ENCODE data around the gene FKBP5.
A peak's percentile ranks its signal among the peaks of the same experiment; 100 is the strongest.
"Not testable (repeated sequence)": the region's sequence is repeated elsewhere in the genome, so short reads cannot be mapped to it uniquely, and the experiment has no call there.

FKBP5 gene

GRCh38 chr6:35583893-35584688, 104.6 kb downstream of the FKBP5 start:
- peak; percentile 43 for DNase-seq

GRCh38 chr6:35582315-35582714, 106.4 kb downstream of the FKBP5 start:
- DNase-seq = no peak

GRCh38 chr6:35581633-35582032, 107.1 kb downstream of the FKBP5 start:
- DNase-seq = no peak

- DNase-seq = no peak
Observed at GRCh38 chr6:35580836-35581235, 107.9 kb downstream of the FKBP5 start.

DNA sequence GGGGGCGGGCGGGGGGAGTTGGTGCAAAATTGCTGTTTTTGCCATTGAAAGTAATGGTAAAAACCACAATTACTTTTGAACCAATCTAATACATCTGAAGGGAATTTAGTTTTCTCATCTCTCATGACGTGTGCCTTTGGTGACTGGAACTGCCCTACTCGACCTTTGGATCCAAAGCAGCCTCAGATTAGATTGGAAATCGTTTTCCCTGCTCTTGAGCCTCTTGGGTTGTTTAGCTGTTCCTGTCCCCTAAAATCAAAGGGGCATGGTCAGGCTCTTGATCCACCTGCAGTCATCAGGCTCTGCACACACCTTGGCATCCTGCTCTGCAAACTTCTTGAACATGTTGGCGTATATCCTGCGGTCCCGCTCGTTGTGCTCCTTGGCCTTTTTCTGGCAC, 112.0 kb downstream of the FKBP5 start:
- no peak for DNase-seq

- no peak for DNase-seq
Observed at GRCh38 chr6:35573495-35574110, 115.1 kb downstream of the FKBP5 start.

DNA sequence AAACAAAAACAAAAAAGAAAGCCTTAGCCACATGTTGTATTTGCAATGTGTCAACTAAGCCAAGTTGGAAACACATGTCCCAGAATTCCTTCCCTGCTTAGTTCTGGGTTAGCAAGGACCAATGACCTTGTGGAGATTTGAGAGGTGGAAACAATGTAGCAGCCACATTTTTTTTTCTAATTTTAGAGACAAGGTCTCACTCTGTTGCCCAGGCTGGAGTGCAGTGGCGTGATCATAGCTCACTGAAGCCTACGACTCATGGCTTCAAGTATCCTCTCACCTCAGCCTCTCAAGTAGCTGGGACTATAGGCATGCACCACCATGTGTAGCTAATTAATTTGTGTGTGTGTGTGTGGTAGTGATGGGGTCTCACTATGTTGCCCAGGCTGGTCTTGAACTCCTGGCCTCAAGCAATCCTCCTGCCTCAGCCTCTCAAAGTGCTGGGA, 117.8 kb downstream of the FKBP5 start:
- not testable (repeated sequence) for DNase-seq

DNA sequence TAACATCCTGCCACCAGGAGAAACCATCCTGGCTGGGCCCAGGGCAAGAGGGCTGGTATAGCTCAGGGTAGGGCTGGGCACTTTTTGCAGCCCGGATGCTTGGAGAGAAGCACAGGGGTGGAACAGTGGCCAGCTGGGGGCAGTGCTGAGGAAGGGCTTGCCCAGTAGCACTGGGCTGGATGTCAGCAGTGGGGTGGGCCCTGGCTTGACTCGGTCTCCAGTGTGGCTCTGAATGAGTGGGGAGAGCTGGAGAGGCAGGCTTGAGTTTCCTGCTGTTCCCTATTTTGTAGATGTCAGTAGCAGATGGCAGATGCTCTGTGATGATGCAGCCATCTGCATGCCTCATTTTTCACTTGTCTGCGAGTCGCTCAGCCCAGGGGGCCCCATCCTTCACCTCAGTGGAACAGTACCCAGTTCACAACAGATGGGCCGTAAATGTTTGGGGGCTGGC, 119.7 kb downstream of the FKBP5 start:
- DNase-seq = no peak

GRCh38 chr6:35566794-35567193, 121.9 kb downstream of the FKBP5 start:
- DNase-seq = no peak

DNA sequence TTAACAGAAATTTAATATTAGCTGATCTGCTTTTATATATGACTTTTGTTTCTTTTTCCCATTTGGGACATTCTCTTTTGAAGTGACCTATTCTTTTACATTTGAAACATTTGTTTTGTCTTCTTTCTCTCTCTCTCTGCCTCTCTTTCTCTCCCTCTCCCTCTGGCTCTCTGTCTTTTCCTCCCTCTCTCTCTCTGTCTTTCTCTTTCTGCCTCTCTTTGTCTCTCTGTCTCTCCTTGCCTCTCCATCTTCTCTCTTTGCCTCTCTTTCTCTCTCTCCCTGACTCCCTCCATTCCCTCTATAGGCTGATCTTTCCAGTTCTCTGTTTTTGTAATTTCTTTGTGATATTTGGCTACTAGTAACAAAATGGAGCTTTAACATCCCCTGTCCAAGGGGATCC, 124.0 kb downstream of the FKBP5 start:
- DNase-seq = no peak

DNA sequence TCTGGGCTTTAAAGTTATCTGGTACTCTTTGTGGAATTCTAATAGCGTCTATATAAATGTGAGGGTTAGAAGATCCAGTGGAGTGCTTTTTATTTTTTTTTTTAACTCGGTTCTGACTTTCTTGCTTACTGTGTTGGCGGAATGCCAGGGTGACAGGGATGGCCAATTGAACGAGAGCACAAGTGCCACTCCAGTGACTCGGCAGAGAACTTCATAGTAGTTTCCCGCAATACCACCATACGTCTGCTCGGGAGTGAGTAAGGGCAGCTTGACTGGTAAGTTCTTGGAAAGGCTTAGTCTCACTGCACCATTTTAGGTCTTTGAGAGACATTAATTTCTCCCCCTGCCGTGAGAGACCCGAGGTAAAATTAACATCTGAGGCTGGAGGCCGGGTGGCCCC, 126.7 kb downstream of the FKBP5 start:
- no peak for DNase-seq

DNA sequence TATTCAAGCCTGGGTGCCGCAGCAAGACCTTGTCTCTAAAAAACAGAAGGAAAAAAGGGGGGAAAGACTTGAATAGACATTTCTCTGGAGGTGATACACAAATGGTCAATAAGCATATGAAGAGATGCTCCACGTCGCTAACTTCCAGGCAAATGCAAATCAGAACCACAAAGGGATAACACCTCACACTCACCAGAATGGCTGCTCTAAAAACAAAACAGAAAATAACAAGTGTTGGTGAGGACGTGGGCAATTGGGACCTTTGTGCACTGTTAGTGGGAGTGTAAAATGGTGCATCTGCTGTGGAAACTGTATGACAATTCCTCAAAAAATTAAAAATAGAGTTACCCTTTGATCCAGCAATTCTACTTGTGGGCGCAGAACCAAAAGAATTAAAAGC, 127.6 kb downstream of the FKBP5 start:
- no peak for DNase-seq

GRCh38 chr6:35558571-35558970, 130.1 kb downstream of the FKBP5 start:
- DNase-seq = no peak

- DNase-seq = no peak
Observed at GRCh38 chr6:35557239-35557638, 131.5 kb downstream of the FKBP5 start.

DNA sequence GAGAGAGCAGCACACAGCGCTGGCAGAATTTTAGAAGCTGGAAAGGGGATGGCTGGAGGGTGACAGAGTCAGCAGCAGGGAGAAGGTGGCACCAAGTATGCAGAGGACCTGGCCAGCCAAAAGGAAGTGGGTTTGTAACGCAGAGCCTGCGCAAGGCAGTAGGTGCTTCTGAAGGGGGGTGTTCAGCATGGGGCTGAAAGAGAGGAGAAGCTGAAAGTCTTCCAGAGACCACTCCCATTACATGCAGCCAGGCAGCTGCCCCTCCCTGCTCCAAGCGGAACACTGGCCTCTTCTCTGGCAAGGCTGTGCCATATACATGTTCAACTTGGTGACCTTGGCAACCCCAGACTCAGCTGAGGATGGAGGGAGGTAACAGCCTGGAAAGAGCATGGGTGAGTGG, 133.9 kb downstream of the FKBP5 start:
- no peak for DNase-seq

DNA sequence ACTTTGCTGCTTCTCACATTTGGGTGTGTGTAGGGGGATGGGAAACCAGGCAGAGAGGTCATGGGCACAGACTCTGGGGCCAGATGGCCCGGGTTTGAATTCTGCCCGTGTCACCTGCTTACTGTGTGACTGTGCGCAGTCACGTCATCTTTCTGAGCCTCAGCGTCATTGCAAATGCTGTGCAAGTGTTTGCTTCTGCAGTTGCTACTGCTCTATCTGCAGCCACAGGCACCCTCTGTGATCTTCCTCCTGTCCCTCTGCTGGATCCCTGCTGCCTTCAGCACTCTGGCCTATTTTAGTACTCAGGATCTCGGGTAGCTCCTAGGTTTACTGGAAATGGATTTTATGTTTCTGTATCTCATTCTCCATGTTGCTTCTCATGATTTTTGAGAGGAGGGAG, 135.4 kb downstream of the FKBP5 start:
- DNase-seq = no peak

- no peak for DNase-seq
Observed at GRCh38 chr6:35552285-35552917, 136.3 kb downstream of the FKBP5 start.

GRCh38 chr6:35550437-35550836, 138.3 kb downstream of the FKBP5 start:
- no peak for DNase-seq

DNA sequence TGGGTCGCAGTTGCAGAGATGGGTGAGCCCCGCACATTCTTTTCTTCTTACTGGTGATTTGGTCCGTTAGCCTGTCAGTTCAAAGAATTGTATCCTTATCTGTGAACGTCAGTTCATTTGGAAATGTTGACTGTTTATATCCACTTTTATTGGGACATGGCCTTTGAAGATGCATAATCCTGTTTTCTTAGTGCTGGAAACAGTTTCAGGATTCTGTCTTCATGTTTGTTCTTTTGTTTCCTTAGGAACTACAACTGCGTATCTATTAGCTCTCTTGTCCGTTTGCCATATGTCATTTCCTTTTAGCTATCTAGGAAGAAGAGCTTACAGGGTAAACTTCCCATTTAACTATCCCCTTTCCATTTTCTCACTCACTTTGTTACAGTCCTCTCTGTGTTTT, 141.0 kb downstream of the FKBP5 start:
- DNase-seq = no peak

DNA sequence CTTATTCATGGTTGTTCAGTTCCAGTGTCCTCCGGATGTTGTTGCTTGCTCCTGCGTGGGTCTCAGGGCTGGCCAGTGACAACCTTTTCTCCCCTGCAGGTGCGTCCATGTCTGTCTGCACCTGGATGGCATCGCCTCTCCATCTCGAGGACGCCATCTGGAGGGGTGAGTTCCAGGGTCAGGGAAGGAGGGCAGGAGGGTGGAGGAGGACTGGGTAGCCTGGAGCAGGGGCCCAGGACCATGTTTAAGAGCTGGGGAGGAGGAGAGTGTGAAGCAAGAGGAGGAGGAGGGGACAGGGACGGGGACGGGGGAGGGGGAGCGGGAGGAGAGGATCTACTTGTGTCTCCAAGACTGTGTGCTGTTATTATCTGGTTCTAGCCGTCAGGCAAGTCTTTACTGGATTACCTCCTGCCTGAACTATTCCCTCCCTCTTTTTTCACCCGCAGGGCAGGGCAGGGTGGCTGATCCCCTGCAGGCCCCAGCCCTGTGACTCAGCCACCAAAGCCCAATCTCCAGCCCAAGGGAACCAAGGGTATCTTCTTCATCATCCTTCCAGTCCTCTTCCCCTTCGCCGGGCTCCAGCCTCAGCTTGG, 143.8 kb downstream of the FKBP5 start:
- peak; percentile 27 for DNase-seq

DNA sequence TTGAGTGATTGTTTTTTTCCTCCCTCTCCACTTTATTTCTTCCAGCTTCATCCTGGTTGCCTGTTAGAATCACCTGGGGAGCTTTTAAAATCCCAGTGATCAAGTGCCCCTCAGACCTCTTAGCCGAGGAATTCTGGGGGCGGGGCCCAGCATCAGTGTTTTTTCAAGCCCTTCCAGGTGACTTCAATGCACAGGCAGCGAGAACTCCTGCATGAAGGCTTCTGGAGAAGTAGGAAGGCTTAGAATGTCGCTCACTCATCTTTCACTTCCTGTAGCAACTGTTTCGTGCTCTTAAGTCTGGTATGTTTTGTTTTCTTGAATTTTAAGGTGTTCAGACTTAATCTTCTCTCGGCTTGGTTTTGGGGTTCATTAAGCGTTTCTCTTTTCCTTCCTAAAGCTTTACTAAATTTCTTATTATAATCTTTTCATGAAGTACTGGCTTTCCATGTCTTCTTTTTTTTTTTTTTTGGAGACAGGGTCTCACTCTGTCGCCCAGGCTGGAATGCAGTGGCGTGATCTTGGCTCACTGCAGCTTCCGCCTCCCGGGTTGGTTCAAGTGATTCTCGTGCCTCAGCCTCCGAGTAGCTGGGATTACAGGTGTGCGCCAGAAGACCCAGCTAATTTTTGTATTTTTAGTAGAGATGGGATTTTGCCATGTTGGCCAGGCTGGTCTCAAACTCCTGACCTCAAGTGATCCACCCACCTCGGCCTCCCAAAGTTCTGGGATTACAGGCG, 145.1 kb downstream of the FKBP5 start:
- DNase-seq = no peak

- DNase-seq = no peak
Observed at GRCh38 chr6:35541836-35542235, 146.9 kb downstream of the FKBP5 start.

DNA sequence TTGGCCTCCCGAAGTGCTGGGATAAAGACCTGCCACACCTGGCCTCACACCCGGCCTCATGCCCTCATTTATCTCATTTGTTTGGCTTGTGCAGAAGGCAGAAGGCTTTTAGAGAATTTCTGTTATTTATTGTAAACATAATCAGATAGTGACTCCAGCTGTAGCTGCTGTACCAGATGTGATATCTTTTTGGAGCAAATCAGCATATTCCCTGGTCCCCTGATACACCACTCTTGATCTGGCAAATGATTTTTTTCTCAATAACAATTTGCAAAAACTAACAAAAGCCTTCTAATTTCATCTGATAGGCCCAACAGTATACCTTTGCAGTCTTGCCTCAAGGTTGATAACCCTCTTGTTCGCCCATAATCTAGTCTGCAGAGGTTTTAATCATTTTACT, 149.5 kb downstream of the FKBP5 start:
- no peak for DNase-seq

Measured in T1000 (cell line).